ENCODE results near the gene DR1.

DR1 gene

GRCh38 chr1:93324486-93325464 lies 20.9 kb upstream of the DR1 start:
- Histone ChIP-seq H3K9me3 (replicated peaks in 1 of 2; ENCODE audit: control insufficient read depth in 2 of 2, insufficient read depth in 1 of 2, low read depth in 1 of 2, low read length in 2 of 2) (peaks cover 0 to 4% of the 10 kb centered on the region in 2 donors), H4K91ac (ENCODE audit: low read depth, low read length, poor library complexity) (no peak overlapping the region), H2BK12ac (ENCODE audit: low read length) (no peak overlapping the region), H3K14ac (ENCODE audit: low read length) (no peak overlapping the region), H3K27ac (replicated peaks; ENCODE audit: low read length) (no peak overlapping the region), H3K18ac (ENCODE audit: low read length) (no peak overlapping the region), H3K36me3 (replicated peaks in 1 of 2; ENCODE audit: control insufficient read depth in 2 of 2, insufficient read depth in 2 of 2, low read length in 2 of 2) (no peaks in the 10 kb centered on the region), H3K27me3 (ENCODE audit: control insufficient read depth in 3 of 3, insufficient read depth in 3 of 3, low read depth in 1 of 3, low read length in 3 of 3) (no peaks in the 10 kb centered on the region), H2BK5ac (ENCODE audit: low read length) (no peak overlapping the region), H3K9ac (ENCODE audit: low read depth, low read length, poor library complexity) (no peak overlapping the region), H3K4me2 (ENCODE audit: insufficient read depth, low read length, poor library complexity, severe bottlenecking) (no peak overlapping the region), H3K23ac (ENCODE audit: low read depth, low read length, poor library complexity) (no peak overlapping the region), H3K4me3 (ENCODE audit: low read length in 2 of 2) (no peak overlapping the region), H2AFZ (ENCODE audit: low read length) (no peak overlapping the region), H3K4ac (ENCODE audit: low read length) (no peak overlapping the region), H3K4me1 (ENCODE audit: control insufficient read depth in 2 of 2, insufficient read depth in 1 of 2, low read depth in 1 of 2, low read length in 2 of 2) (peaks cover 0 to 2% of the 10 kb centered on the region in 2 donors), H3K79me1 (ENCODE audit: low read depth, low read length) (no peaks in the 10 kb centered on the region), H2BK120ac (ENCODE audit: low read depth, low read length) (no peak overlapping the region), H2AK5ac (ENCODE audit: low read depth, low read length) (no peak overlapping the region), H2BK15ac (ENCODE audit: low read length) (no peak overlapping the region), H4K8ac (ENCODE audit: low read depth, low read length) (no peak overlapping the region)
- no CpG with 5 or more reads among the region's 8 CpGs for WGBS, 2 donors (ENCODE audit: extremely low coverage in 2 of 2, insufficient read length in 2 of 2, insufficient replicate concordance in 1 of 2)
- no peak for DNase-seq (ENCODE audit: low spot score)

DNA sequence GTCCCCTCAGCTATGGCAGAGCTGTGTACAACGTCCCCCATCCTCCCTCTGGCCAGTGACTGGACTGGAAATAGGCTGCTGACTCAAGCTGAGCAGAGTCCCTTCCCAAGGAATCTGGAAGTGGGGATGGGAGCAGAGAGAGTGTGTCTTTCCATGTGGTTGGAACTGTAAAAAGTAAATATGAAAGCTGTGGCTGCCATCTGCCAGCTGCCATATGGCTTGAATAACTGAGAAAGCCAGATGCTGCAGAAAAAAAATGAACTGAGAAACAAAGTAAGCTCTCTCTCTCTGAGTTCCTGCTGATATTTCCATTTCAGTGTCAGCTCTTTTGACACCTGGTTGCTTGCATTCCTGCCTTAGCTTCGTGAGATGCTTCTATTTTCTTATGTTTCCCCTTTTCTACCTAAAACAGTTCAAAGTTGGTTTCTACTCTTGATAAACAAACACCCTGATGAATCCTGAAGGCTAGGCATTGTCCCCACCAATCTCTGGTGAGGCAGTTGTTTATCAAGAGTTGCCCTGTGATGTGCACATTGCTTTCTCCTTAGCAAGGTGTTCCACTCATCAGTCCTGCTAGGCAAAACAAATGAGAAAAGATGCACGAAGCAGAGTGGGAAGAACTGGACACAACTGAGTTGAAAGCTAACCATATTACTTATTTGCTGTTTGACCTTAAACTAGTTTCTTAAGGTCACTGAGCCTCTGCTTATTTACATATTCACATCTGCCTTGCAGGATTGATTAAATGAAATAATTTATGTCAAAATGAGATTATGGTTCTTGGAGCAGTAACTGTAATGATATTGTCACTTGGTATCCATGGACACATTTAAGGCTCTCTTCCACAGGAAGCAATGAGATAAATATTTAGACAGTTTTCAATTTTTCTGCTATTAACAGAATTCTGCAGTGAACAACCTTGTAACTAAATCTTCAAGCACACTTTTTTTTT lies 16.6 kb upstream of the DR1 start:
- no peaks in the 10 kb centered on the region for H3K27me3 ChIP-seq (ENCODE audit: control insufficient read depth in 3 of 3, insufficient read depth in 3 of 3, low read depth in 1 of 3, low read length in 3 of 3)
- H3K23ac ChIP-seq (ENCODE audit: low read depth, low read length, poor library complexity) = no peak overlapping the region
- no peaks in the 10 kb centered on the region for H3K36me3 ChIP-seq (replicated peaks in 1 of 2; ENCODE audit: control insufficient read depth in 2 of 2, insufficient read depth in 2 of 2, low read length in 2 of 2)
- no peak overlapping the region for H3K14ac ChIP-seq (ENCODE audit: low read length)
- WGBS, 2 donors (ENCODE audit: extremely low coverage in 2 of 2, insufficient read length in 2 of 2, insufficient replicate concordance in 1 of 2) = no CpG with 5 or more reads among the region's 3 CpGs
- no peak overlapping the region for H3K27ac ChIP-seq (replicated peaks; ENCODE audit: low read length)
- H2BK12ac ChIP-seq (ENCODE audit: low read length) = no peak overlapping the region
- H2BK5ac ChIP-seq (ENCODE audit: low read length) = no peak overlapping the region
- H3K9me3 ChIP-seq (replicated peaks in 1 of 2; ENCODE audit: control insufficient read depth in 2 of 2, insufficient read depth in 1 of 2, low read depth in 1 of 2, low read length in 2 of 2) = no peaks in the 10 kb centered on the region
- H3K4ac ChIP-seq (ENCODE audit: low read length) = no peak overlapping the region
- no peak overlapping the region for H3K18ac ChIP-seq (ENCODE audit: low read length)
- no peak overlapping the region for H2AK5ac ChIP-seq (ENCODE audit: low read depth, low read length)
- no peak overlapping the region for H2BK120ac ChIP-seq (ENCODE audit: low read depth, low read length)
- DNase-seq (ENCODE audit: low spot score) = no peak
- no peak overlapping the region for H3K4me3 ChIP-seq (ENCODE audit: low read length in 2 of 2)
- H2AFZ ChIP-seq (ENCODE audit: low read length) = no peak overlapping the region
- H3K4me2 ChIP-seq (ENCODE audit: insufficient read depth, low read length, poor library complexity, severe bottlenecking) = no peak overlapping the region
- no peak overlapping the region for H3K9ac ChIP-seq (ENCODE audit: low read depth, low read length, poor library complexity)
- peaks cover 0 to 2% of the 10 kb centered on the region in 2 donors for H3K4me1 ChIP-seq (ENCODE audit: control insufficient read depth in 2 of 2, insufficient read depth in 1 of 2, low read depth in 1 of 2, low read length in 2 of 2)
- H3K79me1 ChIP-seq (ENCODE audit: low read depth, low read length) = no peaks in the 10 kb centered on the region
- H4K8ac ChIP-seq (ENCODE audit: low read depth, low read length) = no peak overlapping the region
- H2BK15ac ChIP-seq (ENCODE audit: low read length) = no peak overlapping the region
- no peak overlapping the region for H4K91ac ChIP-seq (ENCODE audit: low read depth, low read length, poor library complexity)

DNA sequence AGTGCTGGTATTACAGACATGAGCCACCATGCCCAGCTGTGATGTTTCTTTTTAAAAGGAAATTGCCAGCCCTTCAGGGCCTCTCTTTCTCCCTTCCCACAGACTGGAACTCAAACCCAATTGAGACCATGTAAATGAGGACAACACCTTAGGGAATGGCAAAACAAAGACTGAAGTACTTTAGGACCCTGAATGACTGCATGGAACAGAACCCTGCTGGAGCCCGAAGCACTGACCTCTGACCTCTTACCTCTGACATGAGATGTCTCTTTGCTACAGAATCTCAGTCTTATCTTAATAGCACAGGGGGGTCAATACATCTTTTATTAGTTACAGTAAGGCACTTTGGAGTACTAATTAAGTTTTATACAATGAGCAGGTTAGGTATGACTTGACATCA lies 15.5 kb upstream of the DR1 start:
- no peak overlapping the region for H3K27ac ChIP-seq (replicated peaks; ENCODE audit: low read length)
- no peak overlapping the region for H3K4me2 ChIP-seq (ENCODE audit: insufficient read depth, low read length, poor library complexity, severe bottlenecking)
- H3K27me3 ChIP-seq (ENCODE audit: control insufficient read depth in 3 of 3, insufficient read depth in 3 of 3, low read depth in 1 of 3, low read length in 3 of 3) = no peaks in the 10 kb centered on the region
- no peak overlapping the region for H2BK15ac ChIP-seq (ENCODE audit: low read length)
- WGBS, 2 donors (ENCODE audit: extremely low coverage in 2 of 2, insufficient read length in 2 of 2, insufficient replicate concordance in 1 of 2) = no CpG with 5 or more reads among the region's 1 CpG
- H2AK5ac ChIP-seq (ENCODE audit: low read depth, low read length) = no peak overlapping the region
- H3K4me1 ChIP-seq (ENCODE audit: control insufficient read depth in 2 of 2, insufficient read depth in 1 of 2, low read depth in 1 of 2, low read length in 2 of 2) = peaks cover 0 to 4% of the 10 kb centered on the region in 2 donors
- H3K79me1 ChIP-seq (ENCODE audit: low read depth, low read length) = no peaks in the 10 kb centered on the region
- H3K14ac ChIP-seq (ENCODE audit: low read length) = no peak overlapping the region
- H3K36me3 ChIP-seq (replicated peaks in 1 of 2; ENCODE audit: control insufficient read depth in 2 of 2, insufficient read depth in 2 of 2, low read length in 2 of 2) = no peaks in the 10 kb centered on the region
- H4K91ac ChIP-seq (ENCODE audit: low read depth, low read length, poor library complexity) = no peak overlapping the region
- no peak overlapping the region for H2AFZ ChIP-seq (ENCODE audit: low read length)
- H3K4ac ChIP-seq (ENCODE audit: low read length) = no peak overlapping the region
- no peak overlapping the region for H2BK5ac ChIP-seq (ENCODE audit: low read length)
- H3K4me3 ChIP-seq (ENCODE audit: low read length in 2 of 2) = no peak overlapping the region
- H2BK12ac ChIP-seq (ENCODE audit: low read length) = no peak overlapping the region
- no peaks in the 10 kb centered on the region for H3K9me3 ChIP-seq (replicated peaks in 1 of 2; ENCODE audit: control insufficient read depth in 2 of 2, insufficient read depth in 1 of 2, low read depth in 1 of 2, low read length in 2 of 2)
- no peak overlapping the region for H3K18ac ChIP-seq (ENCODE audit: low read length)
- H3K23ac ChIP-seq (ENCODE audit: low read depth, low read length, poor library complexity) = no peak overlapping the region
- no peak overlapping the region for H4K8ac ChIP-seq (ENCODE audit: low read depth, low read length)
- DNase-seq (ENCODE audit: low spot score) = no peak
- H2BK120ac ChIP-seq (ENCODE audit: low read depth, low read length) = no peak overlapping the region
- no peak overlapping the region for H3K9ac ChIP-seq (ENCODE audit: low read depth, low read length, poor library complexity)

- Histone ChIP-seq H3K36me3 (replicated peaks in 1 of 2; ENCODE audit: control insufficient read depth in 2 of 2, insufficient read depth in 2 of 2, low read length in 2 of 2) (no peaks in the 10 kb centered on the region), H4K91ac (ENCODE audit: low read depth, low read length, poor library complexity) (no peak overlapping the region), H3K4me2 (ENCODE audit: insufficient read depth, low read length, poor library complexity, severe bottlenecking) (no peak overlapping the region), H2BK12ac (ENCODE audit: low read length) (no peak overlapping the region), H3K4me3 (ENCODE audit: low read length in 2 of 2) (no peak overlapping the region), H3K4ac (ENCODE audit: low read length) (no peak overlapping the region), H4K8ac (ENCODE audit: low read depth, low read length) (no peak overlapping the region), H3K18ac (ENCODE audit: low read length) (no peak overlapping the region), H2BK15ac (ENCODE audit: low read length) (no peak overlapping the region), H3K23ac (ENCODE audit: low read depth, low read length, poor library complexity) (no peak overlapping the region), H3K4me1 (ENCODE audit: control insufficient read depth in 2 of 2, insufficient read depth in 1 of 2, low read depth in 1 of 2, low read length in 2 of 2) (peaks cover 0 to 4% of the 10 kb centered on the region in 2 donors), H3K9me3 (replicated peaks in 1 of 2; ENCODE audit: control insufficient read depth in 2 of 2, insufficient read depth in 1 of 2, low read depth in 1 of 2, low read length in 2 of 2) (no peaks in the 10 kb centered on the region), H2AK5ac (ENCODE audit: low read depth, low read length) (no peak overlapping the region), H3K27ac (replicated peaks; ENCODE audit: low read length) (no peak overlapping the region), H2AFZ (ENCODE audit: low read length) (no peak overlapping the region), H3K9ac (ENCODE audit: low read depth, low read length, poor library complexity) (no peak overlapping the region), H3K27me3 (ENCODE audit: control insufficient read depth in 3 of 3, insufficient read depth in 3 of 3, low read depth in 1 of 3, low read length in 3 of 3) (no peaks in the 10 kb centered on the region), H3K14ac (ENCODE audit: low read length) (no peak overlapping the region), H2BK120ac (ENCODE audit: low read depth, low read length) (no peak overlapping the region), H3K79me1 (ENCODE audit: low read depth, low read length) (no peaks in the 10 kb centered on the region), H2BK5ac (ENCODE audit: low read length) (no peak overlapping the region)
- no peak for DNase-seq (ENCODE audit: low spot score)
- WGBS, 2 donors (ENCODE audit: extremely low coverage in 2 of 2, insufficient read length in 2 of 2, insufficient replicate concordance in 1 of 2) = no CpG with 5 or more reads among the region's 3 CpGs
Observed at GRCh38 chr1:93330617-93331016, 15.1 kb upstream of the DR1 start.

Measured in neuronal stem cell (in vitro differentiated cells).